Measurements from ENCODE around the gene FADS6. TPM values are rescaled to one million over a fixed set of nuclear protein-coding genes. Genes with fewer than 3 reads are reported as not detected.

The FADS6 gene
- total and polyA plus RNA-seq, 2 of the 13 experiments (the other 11 are each of a cell fraction or from before 2014, with no cell fraction given) = 0.11 TPM

- TF ChIP-seq, protein P1, sequence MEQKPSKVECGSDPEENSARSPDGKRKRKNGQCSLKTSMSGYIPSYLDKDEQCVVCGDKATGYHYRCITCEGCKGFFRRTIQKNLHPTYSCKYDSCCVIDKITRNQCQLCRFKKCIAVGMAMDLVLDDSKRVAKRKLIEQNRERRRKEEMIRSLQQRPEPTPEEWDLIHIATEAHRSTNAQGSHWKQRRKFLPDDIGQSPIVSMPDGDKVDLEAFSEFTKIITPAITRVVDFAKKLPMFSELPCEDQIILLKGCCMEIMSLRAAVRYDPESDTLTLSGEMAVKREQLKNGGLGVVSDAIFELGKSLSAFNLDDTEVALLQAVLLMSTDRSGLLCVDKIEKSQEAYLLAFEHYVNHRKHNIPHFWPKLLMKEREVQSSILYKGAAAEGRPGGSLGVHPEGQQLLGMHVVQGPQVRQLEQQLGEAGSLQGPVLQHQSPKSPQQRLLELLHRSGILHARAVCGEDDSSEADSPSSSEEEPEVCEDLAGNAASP (CRISPR knock-in tag; IDR thresholded peaks at IDR 0.05; ENCODE audit: borderline replicate concordance) = no peak
- TF ChIP-seq HNF4G (IDR thresholded peaks at IDR 0.05; ENCODE audit: borderline replicate concordance, low read depth, low read length) = no peak
- TF ChIP-seq HNF4G (CRISPR knock-in tag; IDR thresholded peaks at IDR 0.05; ENCODE audit: borderline replicate concordance, low read depth) = 0 out of 2 replicates have a peak, but pooled peaks have one; percentile 16
- TF ChIP-seq ZFYVE20 (CRISPR knock-in tag; IDR thresholded peaks at IDR 0.05; ENCODE audit: borderline replicate concordance, low read depth) = no peak
- no peak for TF ChIP-seq FLYWCH1 (CRISPR knock-in tag; IDR thresholded peaks at IDR 0.05)
- TF ChIP-seq GABPA (IDR thresholded peaks at IDR 0.05; ENCODE audit: low read depth, low read length) = no peak
- no peak for TF ChIP-seq GABPA (CRISPR knock-in tag; IDR thresholded peaks at IDR 0.05; ENCODE audit: low read depth)
- TF ChIP-seq ZBTB33 (CRISPR knock-in tag; IDR thresholded peaks at IDR 0.05) = peak; percentile 64
- TF ChIP-seq CENPT (CRISPR knock-in tag; IDR thresholded peaks at IDR 0.05; ENCODE audit: low read depth) = no peak
- TF ChIP-seq ZNF841 (CRISPR knock-in tag; IDR thresholded peaks at IDR 0.05; ENCODE audit: borderline replicate concordance) = no peak
- TF ChIP-seq SOX6 (IDR thresholded peaks at IDR 0.05) = no peak
- TF ChIP-seq SOX6 (CRISPR knock-in tag; IDR thresholded peaks at IDR 0.05) = no peak; the same call in 1 of the 2 replicates
- no peak for TF ChIP-seq HOXA7 (CRISPR knock-in tag; IDR thresholded peaks at IDR 0.05)
- peak; percentile 44; the same call in 1 of the 2 replicates for TF ChIP-seq ZNF776 (CRISPR knock-in tag; IDR thresholded peaks at IDR 0.05)
- TF ChIP-seq KDM5A (IDR thresholded peaks at IDR 0.05; ENCODE audit: borderline replicate concordance, low read length) = no peak
- no peak for TF ChIP-seq CEBPB (IDR thresholded peaks at IDR 0.05; ENCODE audit: borderline replicate concordance, low read depth, low read length)
- TF ChIP-seq, protein P2, sequence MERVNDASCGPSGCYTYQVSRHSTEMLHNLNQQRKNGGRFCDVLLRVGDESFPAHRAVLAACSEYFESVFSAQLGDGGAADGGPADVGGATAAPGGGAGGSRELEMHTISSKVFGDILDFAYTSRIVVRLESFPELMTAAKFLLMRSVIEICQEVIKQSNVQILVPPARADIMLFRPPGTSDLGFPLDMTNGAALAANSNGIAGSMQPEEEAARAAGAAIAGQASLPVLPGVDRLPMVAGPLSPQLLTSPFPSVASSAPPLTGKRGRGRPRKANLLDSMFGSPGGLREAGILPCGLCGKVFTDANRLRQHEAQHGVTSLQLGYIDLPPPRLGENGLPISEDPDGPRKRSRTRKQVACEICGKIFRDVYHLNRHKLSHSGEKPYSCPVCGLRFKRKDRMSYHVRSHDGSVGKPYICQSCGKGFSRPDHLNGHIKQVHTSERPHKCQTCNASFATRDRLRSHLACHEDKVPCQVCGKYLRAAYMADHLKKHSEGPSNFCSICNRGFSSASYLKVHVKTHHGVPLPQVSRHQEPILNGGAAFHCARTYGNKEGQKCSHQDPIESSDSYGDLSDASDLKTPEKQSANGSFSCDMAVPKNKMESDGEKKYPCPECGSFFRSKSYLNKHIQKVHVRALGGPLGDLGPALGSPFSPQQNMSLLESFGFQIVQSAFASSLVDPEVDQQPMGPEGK (CRISPR knock-in tag; IDR thresholded peaks at IDR 0.05) = 0 out of 2 replicates have a peak, but pooled peaks have one; percentile 41
- TF ChIP-seq KDM5B (CRISPR knock-in tag; IDR thresholded peaks at IDR 0.05; ENCODE audit: borderline replicate concordance) = no peak; the same call in 1 of the 2 replicates
- TF ChIP-seq, protein P3, sequence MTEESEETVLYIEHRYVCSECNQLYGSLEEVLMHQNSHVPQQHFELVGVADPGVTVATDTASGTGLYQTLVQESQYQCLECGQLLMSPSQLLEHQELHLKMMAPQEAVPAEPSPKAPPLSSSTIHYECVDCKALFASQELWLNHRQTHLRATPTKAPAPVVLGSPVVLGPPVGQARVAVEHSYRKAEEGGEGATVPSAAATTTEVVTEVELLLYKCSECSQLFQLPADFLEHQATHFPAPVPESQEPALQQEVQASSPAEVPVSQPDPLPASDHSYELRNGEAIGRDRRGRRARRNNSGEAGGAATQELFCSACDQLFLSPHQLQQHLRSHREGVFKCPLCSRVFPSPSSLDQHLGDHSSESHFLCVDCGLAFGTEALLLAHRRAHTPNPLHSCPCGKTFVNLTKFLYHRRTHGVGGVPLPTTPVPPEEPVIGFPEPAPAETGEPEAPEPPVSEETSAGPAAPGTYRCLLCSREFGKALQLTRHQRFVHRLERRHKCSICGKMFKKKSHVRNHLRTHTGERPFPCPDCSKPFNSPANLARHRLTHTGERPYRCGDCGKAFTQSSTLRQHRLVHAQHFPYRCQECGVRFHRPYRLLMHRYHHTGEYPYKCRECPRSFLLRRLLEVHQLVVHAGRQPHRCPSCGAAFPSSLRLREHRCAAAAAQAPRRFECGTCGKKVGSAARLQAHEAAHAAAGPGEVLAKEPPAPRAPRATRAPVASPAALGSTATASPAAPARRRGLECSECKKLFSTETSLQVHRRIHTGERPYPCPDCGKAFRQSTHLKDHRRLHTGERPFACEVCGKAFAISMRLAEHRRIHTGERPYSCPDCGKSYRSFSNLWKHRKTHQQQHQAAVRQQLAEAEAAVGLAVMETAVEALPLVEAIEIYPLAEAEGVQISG (CRISPR knock-in tag; IDR thresholded peaks at IDR 0.05) = 0 out of 2 replicates have a peak, but pooled peaks have one; percentile 25
- no peak for TF ChIP-seq ZNF260 (CRISPR knock-in tag; IDR thresholded peaks at IDR 0.05; ENCODE audit: borderline replicate concordance, low read depth)
- no peak for TF ChIP-seq JUN (CRISPR knock-in tag; IDR thresholded peaks at IDR 0.05)
- no peak for TF ChIP-seq ZNF343 (CRISPR knock-in tag; IDR thresholded peaks at IDR 0.05)
Measured at GRCh38 chr17:74862108-74862901, 31.1 kb downstream of the FADS6 start (continued).
